Measurements from ENCODE around the gene GPRC5A. TPM values are rescaled to one million over a fixed set of nuclear protein-coding genes. Genes with fewer than 3 reads are reported as not detected.

Gene GPRC5A
- polyA plus RNA-seq, 1 experiment = 118 TPM

GRCh38 chr12:12912711-12913110 is 21.3 kb downstream of the GPRC5A start:
- ChIA-PET POLR2A (no interaction called here), CTCF (interaction anchor here (4.7 to 4.9 kb wide), 2 partner anchors 66 to 298 kb away, joined by 84 to 123 read pairs; no protein-coding TSS in a partner anchor)
- no peak for TF ChIP-seq CTCF (IDR thresholded peaks at IDR 0.05; ENCODE audit: low read depth, low read length)
- H3K27me3 ChIP-seq (ENCODE audit: control insufficient read depth, insufficient read depth, low read length) = no peaks in the 10 kb centered on the region
- H3K27ac ChIP-seq (ENCODE audit: low read depth, low read length) = no peak overlapping the region
- H3K9me3 ChIP-seq (ENCODE audit: control insufficient read depth, insufficient read depth, low read length) = no peaks in the 10 kb centered on the region
- H3K4me3 ChIP-seq (ENCODE audit: low read depth, low read length) = no peak overlapping the region
- no peak for DNase-seq (ENCODE audit: low read depth, low spot score)

GRCh38 chr12:12915656-12916055 is 24.3 kb downstream of the GPRC5A start:
- CTCF ChIA-PET = interaction anchor here (0.7 to 4.9 kb wide), 35 partner anchors 8 to 1252 kb away, joined by 3 to 123 read pairs (median 6); partner anchors contain the start of gene EMP1

GRCh38 chr12:12916135-12916944 is 25.0 kb downstream of the GPRC5A start:
- ChIA-PET CTCF (interaction anchor here (0.7 to 4.9 kb wide), 53 partner anchors 9 to 1251 kb away, joined by 3 to 123 read pairs (median 5); partner anchors contain the start of gene EMP1), POLR2A (interaction anchor here (0.5 kb wide), 1 partner anchor 129 kb away, joined by 4 read pairs; no protein-coding TSS in a partner anchor)
- Histone ChIP-seq H3K4me3 (ENCODE audit: low read depth, low read length) (no peak overlapping the region), H3K27me3 (ENCODE audit: control insufficient read depth, insufficient read depth, low read length) (no peaks in the 10 kb centered on the region), H3K27ac (ENCODE audit: low read depth, low read length) (peak overlapping the region; percentile 21), H3K9me3 (ENCODE audit: control insufficient read depth, insufficient read depth, low read length) (no peaks in the 10 kb centered on the region)
- no peak for DNase-seq (ENCODE audit: low read depth, low spot score)
- TF ChIP-seq CTCF (IDR thresholded peaks at IDR 0.05; ENCODE audit: low read depth, low read length) = peak; percentile 99

More at GRCh38 chr12:12915656-12916055, 24.3 kb downstream of the GPRC5A start:
- no peaks in the 10 kb centered on the region for H3K27me3 ChIP-seq (ENCODE audit: control insufficient read depth, insufficient read depth, low read length)
- POLR2A ChIA-PET = no interaction called here
- DNase-seq (ENCODE audit: low read depth, low spot score) = no peak
- no peak for TF ChIP-seq CTCF (IDR thresholded peaks at IDR 0.05; ENCODE audit: low read depth, low read length)
- H3K4me3 ChIP-seq (ENCODE audit: low read depth, low read length) = no peak overlapping the region
- H3K9me3 ChIP-seq (ENCODE audit: control insufficient read depth, insufficient read depth, low read length) = no peaks in the 10 kb centered on the region
- H3K27ac ChIP-seq (ENCODE audit: low read depth, low read length) = no peak overlapping the region

- Histone ChIP-seq H3K4me3 (ENCODE audit: low read depth, low read length) (no peak overlapping the region), H3K9me3 (ENCODE audit: control insufficient read depth, insufficient read depth, low read length) (no peaks in the 10 kb centered on the region), H3K27me3 (ENCODE audit: control insufficient read depth, insufficient read depth, low read length) (no peaks in the 10 kb centered on the region), H3K27ac (ENCODE audit: low read depth, low read length) (peak overlapping the region; percentile 22)
- DNase-seq (ENCODE audit: low read depth, low spot score) = no peak
- TF ChIP-seq CTCF (IDR thresholded peaks at IDR 0.05; ENCODE audit: low read depth, low read length) = no peak
- ChIA-PET CTCF (interaction anchor here (1.0 to 4.9 kb wide), 4 partner anchors 61 to 294 kb away, joined by 4 to 123 read pairs (median 49); no protein-coding TSS in a partner anchor), POLR2A (no interaction called here)
Measured at GRCh38 chr12:12917517-12917916, 26.2 kb downstream of the GPRC5A start.
